WTC11 (cell line): ENCODE data around the gene RASGRF2.

Source experiments
- NR1H2 ChIP-seq: sonication (generic); formaldehyde crosslinking; IDR thresholded peaks from 2 replicates; pipeline ENCODE4 v1.9.0; 2021; ENCODE audit warnings: mild to moderate bottlenecking, moderate library complexity, missing genetic modification reagents
- SMAD3 ChIP-seq: sonication (generic); formaldehyde crosslinking; IDR thresholded peaks from 2 replicates; pipeline ENCODE4 v1.8.0; 2022; ENCODE audit warnings: missing genetic modification reagents, mild to moderate bottlenecking, borderline replicate concordance
- ZNF121 ChIP-seq: sonication (generic); formaldehyde crosslinking; IDR thresholded peaks from 2 replicates; pipeline ENCODE4 v1.8.0; 2023; ENCODE audit warnings: missing genetic modification reagents
- TF ChIP-seq, protein P1 (sequence below): fragments of 200-600 bp; IDR thresholded peaks from 2 replicates; pipeline ENCODE4 v1.8.0; 2022; ENCODE audit warnings: antibody characterized with exemption
- TF ChIP-seq, protein P2 (sequence below): sonication (generic); formaldehyde crosslinking; IDR thresholded peaks from 2 replicates; pipeline ENCODE4 v1.8.0; 2022; ENCODE audit warnings: mild to moderate bottlenecking, missing genetic modification reagents
- TF ChIP-seq, protein P3 (sequence below): sonication (generic); formaldehyde crosslinking; IDR thresholded peaks from 2 replicates; pipeline ENCODE4 v1.8.1; 2022; ENCODE audit warnings: low read depth, mild to moderate bottlenecking, moderate library complexity, missing genetic modification reagents, borderline replicate concordance
- TF ChIP-seq, protein P4 (sequence below): sonication (generic); formaldehyde crosslinking; IDR thresholded peaks from 2 replicates; pipeline ENCODE4 v1.8.0; 2022; ENCODE audit warnings: mild to moderate bottlenecking, missing genetic modification reagents
- TF ChIP-seq, protein P5 (sequence below): sonication (generic); formaldehyde crosslinking; IDR thresholded peaks from 2 replicates; pipeline ENCODE4 v1.8.0; 2022; ENCODE audit warnings: mild to moderate bottlenecking, missing genetic modification reagents

DNA sequence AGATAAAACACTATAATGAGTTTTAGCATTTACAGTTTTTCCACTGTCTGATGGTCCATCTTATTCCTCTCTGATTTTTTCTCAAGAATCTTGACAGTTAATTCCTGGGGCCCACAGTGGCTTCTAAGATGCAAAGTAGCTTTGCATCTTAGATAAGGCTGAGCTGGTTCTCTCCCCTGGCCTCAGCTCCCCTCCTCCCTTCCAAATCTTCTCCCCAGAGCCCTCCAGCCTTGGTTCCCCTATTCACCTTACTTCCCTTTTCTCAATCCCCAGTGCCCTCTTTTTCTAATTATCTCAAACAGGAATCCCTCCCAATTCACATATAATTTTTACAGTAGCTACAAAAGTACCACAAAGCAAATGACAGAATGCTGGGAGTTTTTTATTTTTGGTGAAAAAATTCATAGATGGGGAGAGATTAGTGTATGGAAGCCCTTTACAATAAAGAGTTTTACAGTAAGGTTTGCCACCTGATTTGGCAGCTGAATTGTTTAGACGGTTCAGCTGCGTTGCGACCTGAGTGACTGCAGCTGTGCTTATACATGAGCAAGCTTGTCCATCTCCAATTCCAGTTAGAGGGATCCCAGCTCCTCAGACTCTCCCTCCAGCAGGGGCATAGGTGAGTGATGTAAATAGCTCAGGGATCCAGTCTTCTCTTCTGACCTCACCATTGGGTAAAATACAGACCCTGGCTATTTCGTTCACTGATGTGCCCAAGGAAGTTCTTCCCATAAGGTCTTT is 221.6 kb downstream of the RASGRF2 start:
- TF ChIP-seq, protein P1, sequence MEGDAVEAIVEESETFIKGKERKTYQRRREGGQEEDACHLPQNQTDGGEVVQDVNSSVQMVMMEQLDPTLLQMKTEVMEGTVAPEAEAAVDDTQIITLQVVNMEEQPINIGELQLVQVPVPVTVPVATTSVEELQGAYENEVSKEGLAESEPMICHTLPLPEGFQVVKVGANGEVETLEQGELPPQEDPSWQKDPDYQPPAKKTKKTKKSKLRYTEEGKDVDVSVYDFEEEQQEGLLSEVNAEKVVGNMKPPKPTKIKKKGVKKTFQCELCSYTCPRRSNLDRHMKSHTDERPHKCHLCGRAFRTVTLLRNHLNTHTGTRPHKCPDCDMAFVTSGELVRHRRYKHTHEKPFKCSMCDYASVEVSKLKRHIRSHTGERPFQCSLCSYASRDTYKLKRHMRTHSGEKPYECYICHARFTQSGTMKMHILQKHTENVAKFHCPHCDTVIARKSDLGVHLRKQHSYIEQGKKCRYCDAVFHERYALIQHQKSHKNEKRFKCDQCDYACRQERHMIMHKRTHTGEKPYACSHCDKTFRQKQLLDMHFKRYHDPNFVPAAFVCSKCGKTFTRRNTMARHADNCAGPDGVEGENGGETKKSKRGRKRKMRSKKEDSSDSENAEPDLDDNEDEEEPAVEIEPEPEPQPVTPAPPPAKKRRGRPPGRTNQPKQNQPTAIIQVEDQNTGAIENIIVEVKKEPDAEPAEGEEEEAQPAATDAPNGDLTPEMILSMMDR, result no peak
- TF ChIP-seq NR1H2 (CRISPR knock-in tag) (no peak), ZNF121 (CRISPR knock-in tag) (no peak), SMAD3 (CRISPR knock-in tag) (no peak)
- TF ChIP-seq, protein P2, sequence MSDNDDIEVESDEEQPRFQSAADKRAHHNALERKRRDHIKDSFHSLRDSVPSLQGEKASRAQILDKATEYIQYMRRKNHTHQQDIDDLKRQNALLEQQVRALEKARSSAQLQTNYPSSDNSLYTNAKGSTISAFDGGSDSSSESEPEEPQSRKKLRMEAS (CRISPR knock-in tag), result no peak
- TF ChIP-seq, protein P3, sequence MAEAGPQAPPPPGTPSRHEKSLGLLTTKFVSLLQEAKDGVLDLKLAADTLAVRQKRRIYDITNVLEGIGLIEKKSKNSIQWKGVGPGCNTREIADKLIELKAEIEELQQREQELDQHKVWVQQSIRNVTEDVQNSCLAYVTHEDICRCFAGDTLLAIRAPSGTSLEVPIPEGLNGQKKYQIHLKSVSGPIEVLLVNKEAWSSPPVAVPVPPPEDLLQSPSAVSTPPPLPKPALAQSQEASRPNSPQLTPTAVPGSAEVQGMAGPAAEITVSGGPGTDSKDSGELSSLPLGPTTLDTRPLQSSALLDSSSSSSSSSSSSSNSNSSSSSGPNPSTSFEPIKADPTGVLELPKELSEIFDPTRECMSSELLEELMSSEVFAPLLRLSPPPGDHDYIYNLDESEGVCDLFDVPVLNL (CRISPR knock-in tag), result no peak
- TF ChIP-seq, protein P4, sequence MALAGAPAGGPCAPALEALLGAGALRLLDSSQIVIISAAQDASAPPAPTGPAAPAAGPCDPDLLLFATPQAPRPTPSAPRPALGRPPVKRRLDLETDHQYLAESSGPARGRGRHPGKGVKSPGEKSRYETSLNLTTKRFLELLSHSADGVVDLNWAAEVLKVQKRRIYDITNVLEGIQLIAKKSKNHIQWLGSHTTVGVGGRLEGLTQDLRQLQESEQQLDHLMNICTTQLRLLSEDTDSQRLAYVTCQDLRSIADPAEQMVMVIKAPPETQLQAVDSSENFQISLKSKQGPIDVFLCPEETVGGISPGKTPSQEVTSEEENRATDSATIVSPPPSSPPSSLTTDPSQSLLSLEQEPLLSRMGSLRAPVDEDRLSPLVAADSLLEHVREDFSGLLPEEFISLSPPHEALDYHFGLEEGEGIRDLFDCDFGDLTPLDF (CRISPR knock-in tag), result no peak
- TF ChIP-seq, protein P5, sequence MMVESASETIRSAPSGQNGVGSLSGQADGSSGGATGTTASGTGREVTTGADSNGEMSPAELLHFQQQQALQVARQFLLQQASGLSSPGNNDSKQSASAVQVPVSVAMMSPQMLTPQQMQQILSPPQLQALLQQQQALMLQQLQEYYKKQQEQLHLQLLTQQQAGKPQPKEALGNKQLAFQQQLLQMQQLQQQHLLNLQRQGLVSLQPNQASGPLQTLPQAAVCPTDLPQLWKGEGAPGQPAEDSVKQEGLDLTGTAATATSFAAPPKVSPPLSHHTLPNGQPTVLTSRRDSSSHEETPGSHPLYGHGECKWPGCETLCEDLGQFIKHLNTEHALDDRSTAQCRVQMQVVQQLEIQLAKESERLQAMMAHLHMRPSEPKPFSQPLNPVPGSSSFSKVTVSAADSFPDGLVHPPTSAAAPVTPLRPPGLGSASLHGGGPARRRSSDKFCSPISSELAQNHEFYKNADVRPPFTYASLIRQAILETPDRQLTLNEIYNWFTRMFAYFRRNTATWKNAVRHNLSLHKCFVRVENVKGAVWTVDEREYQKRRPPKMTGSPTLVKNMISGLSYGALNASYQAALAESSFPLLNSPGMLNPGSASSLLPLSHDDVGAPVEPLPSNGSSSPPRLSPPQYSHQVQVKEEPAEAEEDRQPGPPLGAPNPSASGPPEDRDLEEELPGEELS (CRISPR knock-in tag), result no peak
